DMS153 treated with DMSO at 0.1 percent for 48 hours (cell line): Measurements from ENCODE around the gene SIPA1L3.

Experiments used
- DNase-seq: peaks from one replicate; lab custom pipeline; 2025; ENCODE audit not compliant: unreplicated experiment; lab: John Stamatoyannopoulos, UW

The SIPA1L3 gene

DNA sequence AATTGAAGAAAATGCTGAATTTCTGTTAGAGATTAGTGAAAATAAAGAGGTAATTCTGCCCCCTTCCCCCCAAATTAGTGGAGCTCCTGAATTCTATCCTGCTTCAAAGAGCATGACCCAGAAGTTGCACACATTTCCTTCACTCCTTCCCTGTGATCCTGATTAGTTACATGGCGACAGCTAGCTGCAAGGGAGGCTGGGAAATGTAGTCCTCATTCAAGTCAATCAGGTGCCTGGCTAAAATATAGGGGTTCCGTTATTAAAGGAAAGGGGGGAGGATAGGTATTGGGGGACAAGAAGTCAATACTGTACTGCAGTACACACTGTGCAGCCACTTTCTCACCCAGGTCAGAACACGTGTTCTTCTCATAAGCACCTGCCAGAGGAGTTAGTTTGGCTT lies 65.8 kb downstream of the SIPA1L3 start:
- DNase-seq: no peak

DNA sequence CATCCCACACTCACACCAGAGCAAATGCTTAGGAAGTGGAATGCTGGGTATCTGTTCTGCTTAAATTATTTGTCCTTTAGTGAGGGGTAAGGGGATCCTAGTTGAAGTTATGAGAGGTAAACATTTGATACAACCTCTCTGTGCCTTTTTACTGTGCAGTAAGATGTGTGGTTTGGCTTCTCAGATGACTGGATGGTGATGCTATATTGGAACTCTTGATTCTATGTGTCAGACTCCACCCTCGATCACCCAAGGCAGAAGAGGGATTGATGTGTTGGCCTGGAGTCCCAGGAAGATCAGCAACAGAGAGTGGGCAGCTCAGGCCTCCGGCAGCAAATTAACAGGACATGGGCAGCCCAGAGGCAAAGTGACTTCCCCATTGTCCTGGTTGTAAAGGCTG lies 66.7 kb downstream of the SIPA1L3 start:
- DNase-seq: no peak

DNA sequence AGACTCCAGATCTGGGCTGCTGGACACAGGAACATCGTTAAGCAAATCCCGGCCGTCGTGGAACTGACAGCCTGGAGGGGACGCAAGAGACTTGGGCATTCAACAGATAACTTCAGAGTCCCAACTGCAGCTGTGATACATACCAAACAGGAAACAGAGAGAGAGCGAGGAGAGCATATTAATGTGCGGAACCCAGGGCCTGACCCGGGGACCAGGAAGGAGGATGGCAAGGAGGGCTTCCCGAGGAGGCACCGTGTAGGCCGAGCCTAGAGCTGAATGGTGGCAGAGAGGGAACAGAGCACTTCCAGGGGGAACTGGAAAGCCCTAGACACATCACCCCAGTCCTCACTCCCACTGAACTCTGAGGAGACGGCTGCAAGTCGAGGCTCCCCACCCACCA lies 68.1 kb downstream of the SIPA1L3 start:
- no peak for DNase-seq

DNA sequence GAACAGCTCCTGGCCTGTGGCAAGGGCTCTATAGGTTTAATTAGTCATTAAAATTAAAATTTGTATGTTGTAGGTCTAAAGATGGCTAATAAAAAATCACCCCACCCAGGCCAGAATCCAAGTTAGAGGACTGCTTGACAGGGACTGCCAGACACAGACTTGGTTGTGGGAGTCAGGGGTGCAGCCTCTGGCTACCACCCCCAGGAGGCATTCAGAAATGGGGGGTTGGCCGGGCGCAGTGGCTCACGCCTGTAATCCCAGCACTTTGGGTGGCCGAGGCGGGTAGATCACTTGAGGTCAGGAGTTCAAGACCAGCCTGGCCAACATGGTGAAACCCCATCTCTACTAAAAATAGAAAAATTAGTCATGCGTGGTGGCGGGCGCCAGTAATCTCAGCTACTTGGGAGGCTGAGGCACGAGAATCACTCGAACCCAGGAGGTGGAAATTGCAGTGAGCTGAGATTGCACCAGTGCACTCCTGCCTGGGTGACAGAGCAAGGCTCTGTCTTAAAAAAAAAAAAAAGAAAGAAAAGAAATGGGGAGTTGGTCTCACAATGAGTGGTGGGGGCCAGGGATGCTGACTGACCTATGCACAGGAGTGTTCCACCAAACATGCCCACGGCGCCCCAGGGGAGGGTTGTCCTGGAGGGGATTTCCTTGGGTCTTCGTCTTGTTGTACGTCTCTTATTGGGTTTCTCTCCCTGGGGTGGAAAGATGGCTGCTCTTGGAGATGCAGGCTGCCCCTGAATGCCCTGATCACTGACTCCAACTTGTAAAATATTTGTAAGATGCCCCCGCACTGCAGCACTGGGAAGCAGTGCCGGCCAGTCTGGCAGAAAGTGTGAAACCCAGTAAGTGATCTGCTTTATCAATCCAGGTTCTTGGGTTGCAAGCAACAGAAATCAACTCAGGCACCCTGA lies 68.8 kb downstream of the SIPA1L3 start:
- DNase-seq: no peak

DNA sequence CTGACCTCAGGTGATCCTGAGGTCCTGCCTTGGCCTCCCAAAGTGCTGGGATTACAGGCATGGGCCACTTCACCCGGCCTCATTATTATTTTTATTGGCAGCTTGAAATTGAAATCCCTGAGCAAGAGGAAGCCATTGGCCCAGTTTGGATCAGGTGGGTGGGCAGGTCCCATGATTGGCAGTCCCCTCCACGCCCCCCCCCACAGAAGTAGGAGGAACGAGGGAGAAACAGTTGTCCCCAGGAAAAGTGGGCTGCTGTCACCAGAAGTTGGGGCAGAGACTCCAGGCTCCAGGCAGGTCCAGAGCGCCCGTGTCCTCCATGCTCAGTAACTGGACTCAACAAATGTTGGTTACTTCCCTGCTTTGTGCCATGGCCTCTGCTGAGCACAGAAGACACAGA lies 70.4 kb downstream of the SIPA1L3 start:
- DNase-seq: no peak

DNA sequence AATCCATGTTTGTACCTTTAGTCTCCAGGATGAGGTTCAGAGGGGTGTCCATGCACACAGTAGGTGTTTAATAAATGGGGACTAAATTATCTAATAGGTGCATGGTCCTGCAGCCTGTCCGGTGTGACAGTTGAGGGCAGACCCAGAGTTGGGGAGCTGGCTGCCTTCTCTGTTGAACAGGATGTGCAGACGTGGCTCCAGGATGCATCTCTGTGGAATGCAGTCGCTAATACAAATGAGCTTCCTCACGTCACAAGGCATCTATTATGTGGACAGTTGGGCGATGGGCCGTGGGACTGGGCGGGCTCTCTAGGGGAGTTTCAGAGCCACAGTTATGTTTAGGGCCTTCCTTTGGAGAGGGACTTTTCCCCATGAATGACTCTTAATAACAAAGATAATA lies 71.0 kb downstream of the SIPA1L3 start:
- DNase-seq: no peak

DNA sequence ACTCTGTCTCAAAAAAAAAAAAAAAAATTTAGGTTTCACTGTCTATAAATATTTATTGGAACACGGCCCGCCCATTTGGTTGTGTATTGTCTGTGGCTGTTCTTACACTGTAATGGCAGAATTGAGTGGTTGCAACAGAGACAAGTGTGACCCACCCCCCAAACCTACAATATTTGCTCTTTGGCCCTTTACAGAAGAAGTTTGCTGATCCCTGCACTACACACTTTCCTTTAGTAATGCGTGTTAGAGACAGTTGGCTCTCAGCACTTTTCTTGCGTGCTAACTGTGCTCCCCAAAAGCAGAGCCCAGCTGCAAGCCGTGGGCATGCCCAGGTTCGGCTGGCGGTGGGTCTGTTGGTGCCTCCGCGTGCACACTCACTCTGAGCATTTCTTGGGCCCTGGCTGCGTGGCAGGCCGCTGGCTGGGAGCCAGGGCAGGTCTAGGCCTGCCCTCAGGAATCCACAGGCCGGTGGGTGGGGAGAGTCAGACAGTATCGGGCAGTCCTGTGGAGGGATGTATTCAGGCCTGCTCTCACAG lies 72.6 kb downstream of the SIPA1L3 start:
- DNase-seq: no peak

DNA sequence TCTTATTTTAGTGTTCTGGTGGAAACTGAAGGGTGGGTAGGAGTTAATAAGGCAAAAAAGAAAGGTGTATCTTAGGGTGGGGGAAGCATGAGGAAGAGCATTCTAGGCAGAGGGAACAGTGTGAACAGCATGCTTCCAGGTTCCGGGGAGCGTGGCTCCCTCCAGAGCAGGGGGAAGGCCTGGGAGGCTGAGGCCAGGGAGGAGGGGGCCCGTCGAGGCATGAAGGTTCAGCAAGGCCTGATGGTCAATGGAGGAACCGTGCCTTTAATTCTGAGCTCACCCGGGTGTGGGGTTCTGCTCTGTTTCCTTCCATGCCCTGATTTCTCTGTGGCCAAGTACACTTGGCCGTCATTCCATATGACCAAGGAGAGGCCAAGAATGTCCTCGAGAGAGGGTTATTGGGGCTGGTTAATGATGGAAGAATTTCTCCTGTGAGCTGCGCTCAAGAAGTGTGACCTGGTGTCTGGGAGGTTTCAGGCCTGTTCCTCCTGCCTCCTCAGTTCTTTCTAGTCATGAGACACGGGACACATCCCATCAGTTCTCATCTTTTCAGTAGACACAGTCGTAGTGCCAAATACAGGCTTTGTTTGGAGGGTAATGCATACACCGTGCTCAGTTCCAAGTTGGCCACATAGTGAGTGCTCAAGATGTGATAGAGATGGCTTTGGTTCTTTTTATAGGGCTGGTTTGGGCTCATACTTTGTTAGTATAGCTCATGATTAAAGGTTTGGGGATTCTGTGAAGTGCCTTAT lies 73.6 kb downstream of the SIPA1L3 start:
- no peak for DNase-seq

DNA sequence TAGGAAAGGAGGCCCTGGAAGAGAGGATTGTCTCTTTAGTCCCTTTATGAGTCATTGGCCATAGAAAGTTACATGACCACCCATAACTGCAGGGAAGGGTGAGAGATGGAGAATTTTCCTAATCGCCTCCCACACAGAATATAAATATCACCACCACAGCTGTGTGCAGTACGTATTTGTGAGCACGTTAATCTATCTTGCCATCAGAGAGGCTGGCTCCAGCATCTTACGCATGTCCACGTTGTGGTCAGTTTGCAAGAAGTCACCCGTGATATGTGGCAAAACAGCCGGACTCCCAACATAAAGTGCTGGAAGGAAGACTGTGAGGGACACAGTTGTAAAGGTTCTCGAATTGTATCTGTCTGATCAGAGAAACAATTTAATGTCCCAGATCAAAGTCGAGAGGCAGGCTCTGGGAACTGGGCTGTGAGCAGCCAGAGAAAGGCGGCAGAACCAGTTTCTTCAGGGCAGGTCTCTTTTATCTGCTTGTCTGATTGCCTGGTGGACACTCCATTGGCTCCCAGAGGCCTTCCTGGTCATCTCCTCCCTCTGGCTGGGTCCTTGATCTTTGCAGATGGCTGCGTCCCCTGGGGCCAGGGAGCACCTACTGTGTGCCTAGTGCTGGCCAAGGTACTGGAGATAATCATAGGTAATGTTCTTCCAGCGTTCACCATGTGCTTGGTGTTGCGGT lies 74.9 kb downstream of the SIPA1L3 start:
- no peak for DNase-seq

DNA sequence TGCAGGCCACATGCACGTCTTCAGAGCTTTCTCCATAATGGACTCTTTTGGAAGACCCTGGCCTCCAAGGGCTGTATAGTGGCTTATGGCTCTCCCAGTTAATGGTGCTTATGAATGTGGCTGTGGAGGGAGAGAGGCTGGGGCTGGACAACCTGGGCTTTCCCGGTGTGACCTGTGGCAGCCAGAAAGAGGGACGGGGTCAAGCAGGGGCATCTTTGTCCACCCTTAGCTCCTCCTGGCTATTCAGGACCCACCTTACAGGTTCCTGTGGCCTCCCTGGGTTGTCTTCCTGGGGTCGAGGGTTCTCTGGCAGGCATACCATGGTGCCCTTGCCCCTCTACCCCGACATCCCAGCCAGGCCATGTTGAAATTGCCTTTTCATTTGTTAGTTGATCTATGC lies 75.6 kb downstream of the SIPA1L3 start:
- DNase-seq: no peak

DNA sequence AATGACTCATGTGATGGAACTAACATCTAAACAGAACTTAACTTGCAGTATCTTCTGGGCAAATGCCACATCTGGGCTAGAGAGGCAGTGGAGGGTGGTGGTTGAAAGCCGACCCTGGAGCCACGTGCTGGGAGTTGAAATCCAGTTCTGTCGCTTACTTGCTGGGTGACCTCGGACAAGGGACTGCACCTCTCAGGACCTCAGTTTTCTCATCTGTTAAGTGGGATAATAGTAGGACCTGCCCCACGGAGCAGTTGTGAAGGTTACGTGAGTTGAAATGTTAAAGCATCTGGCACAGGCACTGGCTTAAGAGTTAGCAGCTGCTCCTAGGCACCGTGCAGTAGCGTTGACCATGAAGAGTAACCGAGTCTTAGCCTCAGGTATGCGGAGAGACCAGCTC lies 76.1 kb downstream of the SIPA1L3 start:
- no peak for DNase-seq

DNA sequence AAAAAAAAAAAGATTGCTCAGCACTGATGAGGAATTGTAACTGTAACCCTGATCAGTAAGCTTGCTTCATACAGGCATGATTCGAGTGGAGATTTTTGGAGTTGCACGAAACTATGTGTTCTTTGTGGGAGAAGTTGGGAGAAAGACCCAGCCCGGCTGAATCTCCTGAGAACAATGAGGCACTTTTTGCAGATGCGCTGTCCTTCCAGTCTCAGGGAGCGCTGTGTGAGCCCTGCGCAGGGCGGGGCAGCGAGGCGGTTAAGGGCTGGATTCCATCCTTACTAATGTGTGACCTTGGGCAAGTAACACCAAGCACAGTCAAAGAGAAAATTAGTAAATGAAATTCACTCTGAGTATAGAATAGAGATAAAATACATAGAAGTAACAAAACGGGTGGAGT lies 76.9 kb downstream of the SIPA1L3 start:
- no peak for DNase-seq

DNA sequence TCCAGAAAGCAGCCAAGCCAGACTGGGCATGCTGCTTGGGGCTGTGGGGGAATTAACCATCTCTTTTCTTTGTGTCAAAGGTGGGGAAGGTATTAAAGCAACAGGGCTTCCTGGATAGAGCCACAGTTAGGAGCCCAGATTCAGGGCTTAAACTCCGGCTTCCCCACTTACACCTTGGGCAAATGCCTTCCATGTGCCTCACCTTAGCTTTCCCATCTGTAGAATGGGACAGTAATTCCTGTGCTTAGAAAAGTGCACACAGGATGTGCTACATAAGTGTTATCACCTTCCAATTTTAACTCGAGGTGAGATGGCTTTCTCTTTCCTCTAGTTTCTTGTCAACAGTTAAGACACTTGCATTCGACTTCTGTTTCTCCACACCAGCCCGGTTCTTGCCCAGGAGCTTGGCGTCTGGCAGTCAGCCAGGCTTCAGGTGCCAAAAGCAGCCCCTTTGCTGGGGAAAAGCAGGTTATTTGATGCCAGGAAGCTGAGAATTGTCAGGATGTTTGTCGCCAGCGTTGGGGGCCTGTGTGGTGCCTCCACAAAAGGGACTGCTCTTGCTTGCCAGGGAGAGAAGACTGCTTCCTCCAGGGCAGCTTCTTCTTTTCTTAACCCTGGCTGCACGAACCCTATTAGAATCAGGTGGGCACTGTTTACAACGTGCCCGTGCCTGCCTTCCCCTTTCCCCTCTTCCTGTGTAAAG lies 79.2 kb downstream of the SIPA1L3 start:
- no peak for DNase-seq

DNA sequence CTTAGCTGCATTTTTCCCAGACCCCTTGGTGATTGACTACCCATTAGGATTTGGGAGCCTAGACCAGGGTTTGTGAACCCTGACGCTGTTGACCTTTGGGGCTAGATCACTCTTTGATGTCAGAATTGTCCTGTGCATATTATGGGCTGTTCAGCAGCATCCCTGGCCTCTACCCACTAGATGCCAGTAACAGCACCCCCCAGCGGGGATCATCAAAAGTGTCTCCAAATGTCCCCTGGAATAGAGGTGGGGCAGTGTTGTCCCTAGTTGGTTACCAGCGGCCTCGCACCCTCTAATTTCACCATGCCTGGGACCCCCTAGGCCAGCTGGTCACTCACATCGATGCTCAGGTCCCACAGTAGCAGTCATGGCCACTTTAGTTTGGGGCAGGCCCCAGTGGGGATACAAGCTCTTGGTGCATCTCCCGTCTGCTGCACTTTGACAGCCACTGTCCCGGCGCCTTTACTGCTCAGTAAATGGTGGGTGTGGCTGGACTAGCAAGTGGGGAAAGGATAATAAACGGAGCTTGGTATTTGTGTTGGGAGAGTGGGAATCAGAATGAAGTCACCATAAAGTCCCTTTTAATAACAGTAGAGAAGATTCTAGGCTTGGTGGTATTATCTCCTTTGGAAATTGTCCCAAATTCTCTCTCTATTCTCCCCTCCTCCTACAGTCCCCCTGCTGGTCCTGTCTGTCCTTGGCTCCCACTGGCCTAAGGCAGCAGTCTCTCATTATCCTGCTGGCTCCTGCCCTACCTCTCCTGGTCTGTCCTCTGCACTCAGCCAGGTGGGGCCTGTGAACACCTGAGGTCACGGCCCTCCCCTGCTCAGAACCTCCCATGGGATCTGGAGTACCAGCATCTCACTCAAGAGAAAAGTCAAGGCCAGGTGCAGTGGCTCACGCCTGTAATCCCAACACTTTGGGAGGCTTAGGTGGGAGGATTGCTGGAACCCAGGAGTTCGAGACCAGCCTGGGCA lies 80.6 kb downstream of the SIPA1L3 start:
- no peak for DNase-seq

DNA sequence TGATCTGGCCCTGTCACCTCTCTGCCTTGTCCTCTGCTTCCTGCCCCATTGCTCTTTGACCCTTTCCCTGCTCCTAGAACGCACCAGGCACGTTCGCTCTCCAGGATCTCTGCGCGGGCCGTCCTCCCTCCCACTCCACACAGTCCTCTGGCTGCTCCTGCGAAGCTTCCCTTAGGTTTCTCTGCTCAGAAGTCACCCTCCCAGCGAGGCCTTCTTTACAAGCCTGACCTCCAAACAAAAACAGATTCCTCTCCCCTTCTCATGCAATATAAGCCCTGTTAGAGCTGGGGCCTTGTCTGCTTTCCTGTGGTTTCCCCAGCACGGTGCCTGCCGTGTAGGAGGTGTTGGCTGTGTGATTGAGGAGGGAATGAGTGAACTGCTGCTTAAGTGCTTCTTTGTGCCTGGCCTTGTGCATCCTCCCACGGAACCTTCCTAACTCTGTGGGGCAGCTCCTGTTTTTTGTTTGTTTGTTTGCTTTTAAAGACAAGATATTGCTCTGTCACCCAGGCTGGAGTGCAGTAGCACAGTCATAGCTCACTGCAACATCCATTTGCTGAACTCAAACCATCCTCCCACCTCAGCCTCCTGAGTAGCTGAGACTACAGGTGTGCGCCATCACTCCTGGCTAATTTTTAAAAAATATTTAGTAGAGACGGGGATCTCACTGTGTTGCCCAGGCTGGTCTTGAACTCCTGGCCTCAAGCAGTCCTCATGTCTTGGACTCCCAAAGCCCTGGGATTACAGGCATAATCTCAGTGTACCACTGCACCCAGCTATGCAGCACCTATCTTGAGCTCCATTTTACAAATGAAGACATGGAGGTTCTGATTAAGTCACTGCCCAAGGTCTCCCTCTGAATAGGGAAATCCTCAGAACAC lies 82.0 kb downstream of the SIPA1L3 start:
- DNase-seq: no peak

DNA sequence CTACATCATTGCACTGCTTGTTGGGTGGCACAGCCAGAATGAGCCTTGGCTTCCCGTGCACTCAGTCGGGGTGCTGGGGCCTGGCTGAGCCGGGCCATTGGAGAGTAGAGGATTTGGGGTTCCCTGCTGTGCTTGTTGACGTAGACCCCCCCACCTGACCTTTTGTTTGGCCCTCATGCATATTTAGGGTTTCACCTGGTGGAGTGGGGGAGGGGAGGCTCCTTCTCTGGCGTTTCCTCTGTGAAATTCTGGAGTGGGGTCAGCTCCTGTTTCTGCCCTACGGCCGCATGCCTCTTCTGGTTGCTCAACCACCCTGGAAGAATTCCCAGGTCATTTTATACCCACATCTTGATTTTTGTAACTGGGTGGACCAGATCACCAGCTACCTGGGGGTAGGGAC lies 82.8 kb downstream of the SIPA1L3 start:
- no peak for DNase-seq

DNA sequence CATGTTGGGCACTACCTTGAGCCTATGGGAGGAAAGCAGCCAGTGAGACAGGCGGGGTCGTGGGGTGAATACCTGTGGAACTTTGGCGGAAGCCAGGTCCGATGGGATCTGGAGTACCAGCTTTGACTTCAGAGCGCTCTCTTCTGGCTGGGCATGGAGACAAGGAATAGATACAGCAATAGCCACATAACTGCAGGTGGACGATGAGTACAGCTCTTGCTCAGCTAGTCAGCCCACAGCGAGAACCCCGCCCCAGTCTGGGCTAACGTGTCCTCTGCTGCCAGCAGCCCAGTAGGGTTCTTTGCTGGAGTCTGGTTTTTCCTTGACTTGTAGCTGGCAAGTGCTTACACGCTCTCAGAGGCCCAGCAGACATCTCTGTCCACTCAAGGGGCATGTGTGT lies 83.4 kb downstream of the SIPA1L3 start:
- no peak for DNase-seq

DNA sequence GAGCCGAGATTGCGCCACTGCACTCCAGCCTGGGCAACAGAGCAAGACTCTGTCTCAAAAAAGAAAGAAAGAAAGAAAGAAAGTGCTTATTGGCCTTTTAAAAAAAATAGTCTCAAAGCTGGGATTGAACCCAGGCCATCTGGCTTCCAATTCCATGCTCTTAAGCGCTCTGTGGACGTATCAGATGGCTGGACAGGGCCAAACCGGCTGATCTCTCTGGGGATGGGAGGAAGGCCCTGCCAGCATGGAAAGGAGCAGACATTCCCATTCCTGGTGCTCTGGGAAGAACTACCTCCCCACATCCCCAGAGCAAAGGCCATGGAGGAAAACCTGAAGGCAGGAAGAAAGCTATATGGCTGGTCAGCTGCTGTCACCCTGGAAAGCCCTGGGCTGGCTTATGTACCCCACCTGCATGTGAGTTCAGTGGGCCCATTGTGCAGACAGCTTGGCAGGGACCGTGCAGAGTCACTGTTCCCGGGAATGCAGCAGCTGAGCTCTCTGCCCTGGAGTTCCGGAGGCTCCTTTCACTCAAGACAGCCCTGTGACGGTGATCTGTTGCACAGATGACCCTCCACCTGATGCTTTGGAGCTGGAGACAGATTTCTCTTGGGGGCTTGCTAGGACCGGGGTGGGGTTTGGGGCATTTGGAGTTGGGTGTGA lies 84.3 kb downstream of the SIPA1L3 start:
- DNase-seq: no peak
